ENCODE measurements around the gene BICRAL.

GRCh38 chr6:42848700-42849099 is 66.8 kb downstream of the BICRAL start:
- TF ChIP-seq CTCF (IDR thresholded peaks at IDR 0.05 in 8 of 11, conservative IDR thresholded peaks at IDR 0.05 in 3 of 11) = no peak
- no peak for TF ChIP-seq POLR2AphosphoS5 (IDR thresholded peaks at IDR 0.05)
- no peak for TF ChIP-seq POLR2A (IDR thresholded peaks at IDR 0.05)

Measured in spleen (tissue), 7 donors.